ENCODE measurements around the gene TTF1. TPM values are rescaled to one million over a fixed set of nuclear protein-coding genes. Genes with fewer than 3 reads are reported as not detected.

Gene TTF1
- total RNA-seq, 2 donors from 2014 or later = 11.4 to 13.3 TPM

GRCh38 chr9:132409828-132410528 lies 3.3 kb upstream of the TTF1 start, which contains the start of gene CFAP77:
Gene CFAP77, plus strand, starts transcription at chr9:132410211. Its CDS starts 61 bp downstream, at chr9:132410272.
- WGBS = 1% methylated on average over 55 of the region's 69 CpGs
- H3K27me3 ChIP-seq (replicated peaks; ENCODE audit: insufficient read depth) = peaks cover 7% of the 10 kb centered on the region
- peak within 1 kb of the TSS; percentile 22 to 35 for H3K4me3 ChIP-seq
- no peak for TF ChIP-seq POLR2A (IDR thresholded peaks at IDR 0.05)
- TF ChIP-seq POLR2AphosphoS5 (IDR thresholded peaks at IDR 0.05) = no peak
- no peak for TF ChIP-seq CTCF (IDR thresholded peaks at IDR 0.05)
- intact Hi-C loops (cut with DNase I) = loop anchor here (2.0 to 5.0 kb wide), 2 partner anchors 165 to 392 kb away; no protein-coding TSS in a partner anchor
- peaks cover 10% of the 10 kb centered on the region for H3K4me1 ChIP-seq (replicated peaks)
- H3K36me3 ChIP-seq = no peaks in the 10 kb centered on the region
- H3K9me3 ChIP-seq = no peaks in the 10 kb centered on the region
- no peak within 1 kb of the TSS for H3K27ac ChIP-seq
- DNase-seq (ENCODE audit: low spot score) = no peak

GRCh38 chr9:132408521-132408920 lies 1.9 kb upstream of the TTF1 start:
- intact Hi-C loops (cut with DNase I) = loop anchor here (2.0 kb wide), 1 partner anchor 166 kb away; no protein-coding TSS in a partner anchor
- Histone ChIP-seq H3K27ac (no peak overlapping the region), H3K4me3 (no peak overlapping the region), H3K27me3 (replicated peaks; ENCODE audit: insufficient read depth) (peaks cover 1% of the 10 kb centered on the region), H3K4me1 (replicated peaks) (peaks cover 10% of the 10 kb centered on the region), H3K36me3 (no peaks in the 10 kb centered on the region), H3K9me3 (no peaks in the 10 kb centered on the region)
- DNase-seq (ENCODE audit: low spot score) = peak; percentile 43
- 56% methylated on average over 8 of the region's 8 CpGs for WGBS
- TF ChIP-seq POLR2AphosphoS5 (IDR thresholded peaks at IDR 0.05) (peak; percentile 65), CTCF (IDR thresholded peaks at IDR 0.05) (no peak), POLR2A (IDR thresholded peaks at IDR 0.05) (no peak)

DNA sequence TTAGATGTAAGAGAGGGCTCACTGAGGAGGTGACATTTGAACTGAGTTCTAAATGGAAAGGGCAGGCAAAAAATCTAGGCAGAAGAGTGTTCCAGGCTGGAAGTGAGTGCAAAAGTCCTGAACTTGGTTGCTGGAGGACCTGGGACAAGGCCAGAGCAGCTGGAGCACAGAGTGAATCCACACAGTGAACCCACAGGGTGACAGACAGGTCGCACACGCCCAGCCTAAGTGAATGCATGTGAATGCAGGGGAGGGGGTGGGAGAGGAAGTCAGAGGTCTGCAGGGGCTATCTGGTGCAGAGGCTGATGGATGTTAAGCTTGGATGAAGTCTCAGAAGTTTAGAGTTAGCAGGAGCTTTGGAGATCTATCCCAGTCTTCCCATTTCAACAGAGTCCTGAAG lies 556 bp upstream of the TTF1 start:
- H3K4me1 ChIP-seq (replicated peaks) = peaks cover 10% of the 10 kb centered on the region
- intact Hi-C loops (cut with DNase I) = no loop called here
- no peaks in the 10 kb centered on the region for H3K36me3 ChIP-seq
- TF ChIP-seq CTCF (IDR thresholded peaks at IDR 0.05) (no peak), POLR2AphosphoS5 (IDR thresholded peaks at IDR 0.05) (no peak), POLR2A (IDR thresholded peaks at IDR 0.05) (no peak)
- 90% methylated on average over 2 of the region's 2 CpGs for WGBS
- H3K27ac ChIP-seq = peak overlapping the region in 1 of 2 donors; percentile 1
- no peaks in the 10 kb centered on the region for H3K27me3 ChIP-seq (replicated peaks; ENCODE audit: insufficient read depth)
- H3K4me3 ChIP-seq = peak overlapping the region; percentile 55
- DNase-seq (ENCODE audit: low spot score) = no peak
- H3K9me3 ChIP-seq = no peaks in the 10 kb centered on the region

DNA sequence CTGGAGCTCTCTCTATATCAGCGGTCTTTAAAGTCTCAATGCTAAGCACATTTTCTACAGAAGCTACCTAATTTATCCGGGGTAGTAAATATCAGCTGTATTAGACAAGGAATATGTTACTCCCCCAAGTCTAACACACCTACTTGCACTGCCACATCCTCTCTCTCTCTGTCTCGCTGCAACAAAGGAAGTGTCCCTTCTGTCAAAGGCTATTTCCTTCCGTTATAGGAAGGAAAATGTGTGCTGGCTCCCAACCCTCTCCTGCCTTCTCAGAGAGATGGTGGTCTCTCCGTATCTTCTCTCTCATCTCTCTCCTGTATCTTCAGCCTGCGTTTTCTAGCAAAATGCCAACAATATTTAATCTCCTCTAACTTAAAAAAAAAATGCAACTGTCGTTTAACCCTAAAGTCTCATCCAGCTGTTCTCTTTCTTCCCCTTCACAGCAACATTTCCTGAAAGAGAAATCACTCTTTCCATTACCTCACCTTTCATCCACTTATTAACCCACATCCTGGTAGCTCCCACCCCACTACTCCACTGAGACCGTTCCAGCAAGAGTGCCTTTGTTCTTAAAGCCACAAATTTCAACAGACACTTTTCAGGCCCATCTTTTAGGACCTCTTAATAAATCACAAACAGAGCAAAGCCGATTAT lies 2.3 kb downstream of the TTF1 start:
- Histone ChIP-seq H3K27ac (no peak overlapping the region), H3K9me3 (no peaks in the 10 kb centered on the region), H3K4me3 (no peak overlapping the region), H3K36me3 (no peaks in the 10 kb centered on the region), H3K4me1 (replicated peaks) (peaks cover 10% of the 10 kb centered on the region), H3K27me3 (replicated peaks; ENCODE audit: insufficient read depth) (no peaks in the 10 kb centered on the region)
- TF ChIP-seq POLR2AphosphoS5 (IDR thresholded peaks at IDR 0.05) (no peak), CTCF (IDR thresholded peaks at IDR 0.05) (no peak), POLR2A (IDR thresholded peaks at IDR 0.05) (no peak)
- intact Hi-C loops (cut with DNase I) = no loop called here
- no peak for DNase-seq (ENCODE audit: low spot score)
- WGBS = 58% methylated on average over 9 of the region's 9 CpGs
